Mucosa of descending colon (tissue), 3 donors: ENCODE results near the gene NDRG3. TPM values are rescaled to one million over a fixed set of nuclear protein-coding genes. Genes with fewer than 3 reads are reported as not detected.
A peak's percentile ranks its signal among the peaks of the same experiment; 100 is the strongest.

Experiments used
- ATAC-seq: fragments of 200-7000 bp; cut with Tn5 transposase; one replicate; pipeline ENCODE4 v1.9.1; 2020; ENCODE audit warnings: mild to moderate bottlenecking, moderate library complexity
- DNase-seq, 3 donors: peaks; one replicate each; pipeline ENCODE4 v3.0.0-alpha.2; 2020
- H3K36me3 ChIP-seq: fragments of 200-600 bp; one replicate; pipeline ENCODE4 v1.8.0; 2021; ENCODE audit warnings: low read depth, mild to moderate bottlenecking
- H3K4me1 ChIP-seq: fragments of 200-600 bp; one replicate; pipeline ENCODE4 v1.8.0; 2021; ENCODE audit warnings: low read depth, mild to moderate bottlenecking
- H3K4me3 ChIP-seq: fragments of 200-600 bp; one replicate; pipeline ENCODE4 v1.8.0; 2021; ENCODE audit warnings: mild to moderate bottlenecking
- H3K9me3 ChIP-seq: fragments of 200-600 bp; one replicate; pipeline ENCODE4 v1.8.0; 2021; ENCODE audit warnings: mild to moderate bottlenecking
- CTCF ChIP-seq: fragments of 200-600 bp; IDR thresholded peaks from one replicate; pipeline ENCODE4 v1.8.0; 2022; ENCODE audit warnings: antibody characterized with exemption, mild to moderate bottlenecking
- intact Hi-C, 2 donors: fragments of 100-400 bp; cut with DNase I in 1 of 2; cut with micrococcal nuclease in 1 of 2; formaldehyde crosslinking; loops; one replicate each; pipeline versions ENCODE4 v1.11.0 to v1.11.1; 2022; cut with DNase I, micrococcal nuclease
- total RNA-seq, 3 donors: library from RNA; stranded (reverse); fragmentation: NEBNext Ultra II Directional in 2 of 3; extraction: Animal tissue kit (Norgen Biotek cat#: 25700) in 2 of 3; gene quantifications; one replicate each; pipeline versions ENCODE4 v1.2.1 to v1.2.4, GENCODE V29; 2021 to 2023
- donor health status: DM: no; HTN: no; CAD: no; lungs with moderate emphysema.
- donor health status: DM: no; HTN: no; CAD: no.
- donor health status: DM: no; HTN: yes; CAD: no.

Gene NDRG3
- total RNA-seq, 3 donors from 2014 or later = 23.5 to 50.9 (median 26.1) TPM

GRCh38 chr20:36647196-36648121 is 98.4 kb downstream of the NDRG3 start:
- no peak for TF ChIP-seq CTCF
- no peak for DNase-seq
- no peak for ATAC-seq
- no peaks in the 10 kb centered on the region for H3K36me3 ChIP-seq
- no peak overlapping the region for H3K4me3 ChIP-seq
- H3K9me3 ChIP-seq = no peaks in the 10 kb centered on the region
- H3K4me1 ChIP-seq = no peaks in the 10 kb centered on the region
- intact Hi-C loops = no loop called here

- Histone ChIP-seq H3K9me3 (no peaks in the 10 kb centered on the region), H3K36me3 (no peaks in the 10 kb centered on the region), H3K4me3 (no peak overlapping the region), H3K4me1 (no peaks in the 10 kb centered on the region)
- ATAC-seq (no peak), DNase-seq (no peak)
- intact Hi-C loops = no loop called here
- no peak for TF ChIP-seq CTCF
Measured at GRCh38 chr20:36646678-36647077, 99.2 kb downstream of the NDRG3 start.

GRCh38 chr20:36645998-36646397 is 99.9 kb downstream of the NDRG3 start, which contains the start of gene SLA2:
Gene SLA2, minus strand, starts transcription at chr20:36646196. Its CDS starts 4,861 bp downstream, at chr20:36641335.
- ATAC-seq (peak; percentile 78), DNase-seq (peak; percentile 51 to 70 (median 53))
- Histone ChIP-seq H3K36me3 (no peaks in the 10 kb centered on the region), H3K4me3 (no peak within 1 kb of the TSS), H3K4me1 (no peaks in the 10 kb centered on the region), H3K9me3 (no peaks in the 10 kb centered on the region)
- intact Hi-C loops = no loop called here
- no peak for TF ChIP-seq CTCF

- Histone ChIP-seq H3K9me3 (no peaks in the 10 kb centered on the region), H3K36me3 (no peaks in the 10 kb centered on the region), H3K4me3 (no peak overlapping the region), H3K4me1 (no peaks in the 10 kb centered on the region)
- ATAC-seq = no peak
- DNase-seq = no peak
- intact Hi-C loops = no loop called here
- no peak for TF ChIP-seq CTCF
Measured at GRCh38 chr20:36645353-36645752, 100.5 kb downstream of the NDRG3 start.

GRCh38 chr20:36644706-36645095 is 101.2 kb downstream of the NDRG3 start:
- H3K9me3 ChIP-seq = no peaks in the 10 kb centered on the region
- ATAC-seq = no peak
- intact Hi-C loops = no loop called here
- DNase-seq = no peak
- H3K4me1 ChIP-seq = no peaks in the 10 kb centered on the region
- no peak for TF ChIP-seq CTCF
- no peaks in the 10 kb centered on the region for H3K36me3 ChIP-seq
- H3K4me3 ChIP-seq = no peak overlapping the region
